ENCODE data around the gene CCDC91.

The CCDC91 gene

DNA sequence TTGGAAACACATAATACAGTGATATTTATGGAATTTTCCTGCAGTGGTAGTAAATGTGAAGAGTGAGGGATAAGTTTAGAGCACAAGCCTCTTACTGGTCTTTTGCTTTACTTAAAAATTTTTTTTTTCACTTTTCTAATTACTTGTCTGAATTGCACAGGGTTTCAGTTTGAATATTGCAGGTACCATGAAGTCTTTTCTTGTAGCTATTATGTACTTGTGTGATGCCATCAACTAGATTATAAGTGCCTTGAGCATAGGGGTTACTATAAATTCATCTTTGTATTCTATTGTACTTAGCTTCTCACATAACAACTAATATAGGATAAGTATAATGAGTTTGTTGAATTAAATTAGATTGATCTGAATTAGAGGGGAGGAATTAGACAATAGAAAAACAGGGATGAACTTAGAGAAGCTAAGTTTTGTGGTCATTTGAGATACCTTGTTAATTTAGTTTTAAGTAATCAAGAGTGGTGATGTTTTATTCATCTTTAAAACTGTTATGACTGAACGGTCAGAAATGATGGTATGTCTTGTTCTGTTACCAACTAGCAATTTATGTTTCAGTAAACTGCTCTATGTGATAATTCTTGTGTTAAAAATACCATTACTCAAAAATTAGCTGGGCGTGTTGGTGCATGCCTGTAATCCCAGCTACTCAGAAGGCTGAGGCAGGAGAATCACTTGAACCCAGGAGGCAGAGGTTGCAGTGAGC, 42.1 kb downstream of the CCDC91 start:
- no peak overlapping the region for H3K4me3 ChIP-seq (ENCODE audit: low read depth, low read length)
- TF ChIP-seq, protein P1, sequence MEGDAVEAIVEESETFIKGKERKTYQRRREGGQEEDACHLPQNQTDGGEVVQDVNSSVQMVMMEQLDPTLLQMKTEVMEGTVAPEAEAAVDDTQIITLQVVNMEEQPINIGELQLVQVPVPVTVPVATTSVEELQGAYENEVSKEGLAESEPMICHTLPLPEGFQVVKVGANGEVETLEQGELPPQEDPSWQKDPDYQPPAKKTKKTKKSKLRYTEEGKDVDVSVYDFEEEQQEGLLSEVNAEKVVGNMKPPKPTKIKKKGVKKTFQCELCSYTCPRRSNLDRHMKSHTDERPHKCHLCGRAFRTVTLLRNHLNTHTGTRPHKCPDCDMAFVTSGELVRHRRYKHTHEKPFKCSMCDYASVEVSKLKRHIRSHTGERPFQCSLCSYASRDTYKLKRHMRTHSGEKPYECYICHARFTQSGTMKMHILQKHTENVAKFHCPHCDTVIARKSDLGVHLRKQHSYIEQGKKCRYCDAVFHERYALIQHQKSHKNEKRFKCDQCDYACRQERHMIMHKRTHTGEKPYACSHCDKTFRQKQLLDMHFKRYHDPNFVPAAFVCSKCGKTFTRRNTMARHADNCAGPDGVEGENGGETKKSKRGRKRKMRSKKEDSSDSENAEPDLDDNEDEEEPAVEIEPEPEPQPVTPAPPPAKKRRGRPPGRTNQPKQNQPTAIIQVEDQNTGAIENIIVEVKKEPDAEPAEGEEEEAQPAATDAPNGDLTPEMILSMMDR (IDR thresholded peaks at IDR 0.05; ENCODE audit: borderline replicate concordance, insufficient read depth, low read depth, low read length): no peak

DNA sequence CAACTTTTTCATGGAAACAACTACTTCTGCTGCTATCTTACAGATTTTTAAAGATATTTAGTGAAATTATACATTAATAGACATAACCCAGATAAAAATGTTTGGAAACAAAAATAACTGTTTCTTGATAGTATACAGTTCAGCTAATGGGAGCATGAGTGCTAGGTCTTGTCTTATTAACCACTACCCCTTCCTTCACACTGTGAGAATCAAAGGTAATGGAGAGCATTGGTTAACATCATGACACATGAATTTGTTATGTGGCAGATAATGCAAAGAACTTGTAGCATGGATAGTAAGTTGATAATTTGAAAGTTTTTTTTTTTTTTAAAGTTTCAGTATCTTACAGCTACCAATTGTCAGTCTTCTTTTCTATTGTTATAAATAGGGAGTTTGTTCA, 44.2 kb downstream of the CCDC91 start:
- TF ChIP-seq, protein P1 (IDR thresholded peaks at IDR 0.05; ENCODE audit: borderline replicate concordance, insufficient read depth, low read depth, low read length): no peak
- no peak overlapping the region for H3K4me3 ChIP-seq (ENCODE audit: low read depth, low read length)

DNA sequence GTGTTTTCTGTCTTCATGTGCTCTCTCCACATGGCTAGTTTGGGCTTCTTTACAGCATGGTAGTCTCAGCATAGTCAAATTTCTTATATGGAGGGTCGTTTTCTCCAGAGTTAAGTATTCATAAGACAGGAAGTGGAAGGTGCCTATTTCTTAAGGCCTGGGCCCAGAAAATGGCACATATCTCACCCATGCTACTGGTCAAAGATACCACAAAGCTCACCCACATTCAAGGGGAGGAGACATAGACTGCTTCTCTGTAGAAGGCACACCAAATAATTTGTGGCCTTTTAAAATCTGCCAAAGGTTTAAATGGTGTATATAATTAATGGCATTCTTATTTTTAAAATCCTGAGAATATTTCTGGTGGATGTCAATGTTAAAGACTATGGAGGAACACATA, 44.8 kb downstream of the CCDC91 start:
- H3K4me3 ChIP-seq (ENCODE audit: low read depth, low read length): no peak overlapping the region
- TF ChIP-seq, protein P1 (IDR thresholded peaks at IDR 0.05; ENCODE audit: borderline replicate concordance, insufficient read depth, low read depth, low read length): no peak

DNA sequence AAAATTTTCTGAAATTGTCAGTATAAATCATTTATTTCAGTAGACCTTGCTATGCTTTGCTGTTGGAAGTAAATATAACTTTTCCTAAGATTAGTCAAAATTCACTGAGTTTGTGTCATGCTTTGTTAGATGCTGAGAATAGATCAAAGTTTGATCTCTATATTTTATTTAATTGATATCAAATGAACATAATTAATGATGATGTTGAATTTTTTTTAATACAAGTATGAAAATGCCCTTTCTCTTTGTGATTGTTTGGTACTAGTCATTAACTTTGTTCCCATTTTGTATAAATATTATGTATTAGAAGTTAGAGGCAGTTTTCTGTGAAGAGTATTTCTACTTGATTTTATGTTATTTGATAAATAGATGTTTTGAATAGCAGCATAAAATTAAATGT, 45.7 kb downstream of the CCDC91 start:
- H3K4me3 ChIP-seq (ENCODE audit: low read depth, low read length): no peak overlapping the region
- TF ChIP-seq, protein P1 (IDR thresholded peaks at IDR 0.05; ENCODE audit: borderline replicate concordance, insufficient read depth, low read depth, low read length): no peak

DNA sequence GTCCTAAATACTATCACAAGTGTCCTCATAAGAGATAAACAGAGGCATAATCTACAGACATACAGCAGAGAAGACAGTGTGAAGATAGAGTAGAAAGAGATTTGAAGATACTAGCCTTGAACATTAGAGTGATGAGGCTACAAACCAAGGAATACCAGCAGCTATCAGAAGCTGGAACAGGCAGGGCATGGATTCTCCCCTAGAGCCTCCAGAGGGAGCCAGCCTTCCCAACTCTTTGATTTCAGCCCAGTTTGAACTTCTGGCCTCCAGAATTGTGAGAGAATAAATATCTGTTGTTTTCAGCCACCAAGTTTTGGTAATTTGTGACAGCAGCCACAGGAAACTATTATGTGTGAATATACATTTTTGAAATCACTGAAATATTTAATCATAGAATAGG, 47.2 kb downstream of the CCDC91 start:
- TF ChIP-seq, protein P1 (IDR thresholded peaks at IDR 0.05; ENCODE audit: borderline replicate concordance, insufficient read depth, low read depth, low read length): no peak
- H3K4me3 ChIP-seq (ENCODE audit: low read depth, low read length): no peak overlapping the region

DNA sequence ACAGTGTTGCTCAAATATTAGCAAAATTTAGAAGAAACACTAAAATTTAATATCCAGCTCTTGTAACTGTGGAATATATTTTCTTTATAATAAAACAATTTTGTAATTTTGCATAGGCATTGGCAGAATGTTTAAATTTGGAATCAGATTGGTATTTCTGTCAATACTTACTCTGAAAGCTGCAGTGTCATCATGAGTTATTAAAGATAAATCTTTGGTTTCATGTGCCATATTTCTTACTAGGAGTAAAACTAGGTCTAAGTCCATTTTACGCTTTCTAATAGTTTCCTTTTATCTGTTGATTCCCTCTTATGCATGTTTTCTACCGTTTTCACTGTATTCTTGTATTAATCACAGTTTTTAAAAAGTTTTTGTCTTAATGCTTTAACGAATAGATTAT, 49.7 kb downstream of the CCDC91 start:
- TF ChIP-seq, protein P1 (IDR thresholded peaks at IDR 0.05; ENCODE audit: borderline replicate concordance, insufficient read depth, low read depth, low read length): no peak
- H3K4me3 ChIP-seq (ENCODE audit: low read depth, low read length): no peak overlapping the region

DNA sequence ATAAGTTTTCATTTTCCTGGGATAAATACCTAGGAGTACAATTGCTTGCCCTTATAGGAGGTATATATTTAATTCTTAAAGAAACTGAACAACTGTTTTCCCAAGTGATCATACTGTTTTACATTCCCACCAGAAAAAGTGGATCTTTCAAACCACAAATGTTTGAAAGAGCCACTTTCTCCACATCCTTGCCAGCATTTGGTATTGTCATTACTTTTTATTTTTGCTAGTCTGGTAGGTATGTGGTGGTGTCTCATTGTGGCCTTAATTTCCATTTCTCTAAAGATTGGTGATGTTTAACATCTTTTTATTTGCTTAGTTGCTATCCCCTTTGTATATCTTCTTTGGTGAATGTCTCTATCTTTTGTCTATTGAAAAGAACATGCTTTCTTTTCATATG, 50.6 kb downstream of the CCDC91 start:
- TF ChIP-seq, protein P1 (IDR thresholded peaks at IDR 0.05; ENCODE audit: borderline replicate concordance, insufficient read depth, low read depth, low read length): no peak
- no peak overlapping the region for H3K4me3 ChIP-seq (ENCODE audit: low read depth, low read length)

Data from GM12875 (cell line).